ENCODE data around the gene CCL8. TPM values are rescaled to one million over a fixed set of nuclear protein-coding genes. Genes with fewer than 3 reads are reported as not detected.

The CCL8 gene
- 1 to 10 TPM in 4 of 10 donors, under 1 TPM in 6; 0.55 to 1.7 (median 0.79) TPM for polyA plus RNA-seq (ENCODE audit: insufficient read length in 10 of 10)
- long read RNA-seq, donor 1, partial matches to known transcripts, result 0 of 3 reads
- long read RNA-seq, donor 1, other reads (novel, unspliced or antisense), result 0 of 3 reads
- long read RNA-seq, donor 2, result 0 reads
- long read RNA-seq, donor 3, result 0 reads
- long read RNA-seq, donor 4, result 0 reads
- long read RNA-seq, donor 5, partial matches to known transcripts, result 0 of 4 reads
- long read RNA-seq, donor 5, other reads (novel, unspliced or antisense), result 0 of 4 reads
- long read RNA-seq, donor 6, result 0 reads
- long read RNA-seq, donor 7, result 0 reads
- long read RNA-seq, donor 8, result 0 reads
- long read RNA-seq, donor 9, result 0 reads

DNA sequence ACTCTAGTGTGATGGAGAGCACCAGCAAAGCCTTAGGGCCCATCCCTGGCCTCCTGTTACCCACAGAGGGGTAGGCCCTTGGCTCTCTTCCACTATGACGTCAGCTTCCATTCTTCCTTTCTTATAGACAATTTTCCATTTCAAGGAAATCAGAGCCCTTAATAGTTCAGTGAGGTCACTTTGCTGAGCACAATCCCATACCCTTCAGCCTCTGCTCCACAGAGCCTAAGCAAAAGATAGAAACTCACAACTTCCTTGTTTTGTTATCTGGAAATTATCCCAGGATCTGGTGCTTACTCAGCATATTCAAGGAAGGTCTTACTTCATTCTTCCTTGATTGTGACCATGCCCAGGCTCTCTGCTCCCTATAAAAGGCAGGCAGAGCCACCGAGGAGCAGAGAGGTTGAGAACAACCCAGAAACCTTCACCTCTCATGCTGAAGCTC, at the start of gene CCL8:
Gene CCL8, plus strand, starts transcription at position 397 of the 445 bp plus-strand sequence. CDS start 67 bp downstream, outside the sequence.
- DNase-seq, result peak in 2 of 3 donors; percentile 23 to 44

DNA sequence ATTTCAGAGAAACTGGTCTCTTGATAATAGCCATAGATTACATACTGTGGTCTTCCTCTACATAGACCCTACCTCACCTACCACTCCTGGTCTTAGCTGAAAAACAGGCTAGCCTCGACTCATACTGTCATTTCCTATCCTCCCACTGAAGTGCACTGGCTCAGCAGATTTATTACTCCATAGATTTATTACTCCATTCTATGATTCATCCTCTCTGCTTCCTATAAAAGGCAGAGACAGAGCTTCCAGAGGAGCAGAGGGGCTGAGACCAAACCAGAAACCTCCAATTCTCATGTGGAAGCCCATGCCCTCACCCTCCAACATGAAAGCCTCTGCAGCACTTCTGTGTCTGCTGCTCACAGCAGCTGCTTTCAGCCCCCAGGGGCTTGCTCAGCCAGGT, 49.3 kb upstream of the CCL8 start, which contains the start of gene CCL7:
Gene CCL7, plus strand, starts transcription at position 253 of the 400 bp plus-strand sequence. Its CDS starts 70 bp downstream, at position 323.
- no peak for DNase-seq

DNA sequence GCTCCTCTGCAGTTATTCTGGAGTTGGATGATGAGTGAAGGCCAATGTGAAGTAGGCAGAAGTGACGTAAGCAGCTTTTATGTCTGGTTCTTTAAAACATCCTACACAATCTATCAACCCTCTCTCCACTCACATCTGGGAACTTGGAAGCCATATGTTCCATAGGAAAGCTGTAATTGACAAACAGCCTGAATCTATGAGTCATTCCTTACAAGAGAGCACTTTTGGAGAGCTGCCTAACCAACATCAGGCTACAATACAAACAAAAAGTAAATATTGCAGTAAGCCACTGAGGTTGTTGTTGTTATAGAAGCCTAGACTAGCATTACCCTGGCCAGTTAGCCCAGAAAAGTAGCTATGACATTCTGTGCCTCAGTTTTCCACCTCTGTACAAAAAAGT, 43.4 kb upstream of the CCL8 start:
- peak; percentile 75 to 92 (median 90) for DNase-seq

DNA sequence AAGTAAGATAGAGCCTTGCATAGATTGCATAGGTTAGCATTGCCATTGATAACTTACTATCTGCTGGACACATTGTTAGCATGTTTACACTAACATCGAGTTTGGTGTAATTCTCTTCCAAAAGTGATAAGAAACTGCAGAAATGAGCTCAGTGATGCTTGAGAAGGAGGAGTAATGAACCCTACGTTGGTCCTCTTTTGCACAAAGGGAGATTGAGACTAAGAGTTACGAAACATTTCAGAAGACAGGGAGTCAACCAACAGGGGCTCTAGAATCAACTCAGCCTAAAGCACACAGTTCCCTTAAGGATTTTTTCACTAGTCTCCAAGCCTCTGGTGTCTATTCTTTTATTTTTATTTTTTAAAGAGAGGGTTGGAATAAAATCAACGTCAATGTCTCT, 42.4 kb upstream of the CCL8 start:
- no peak for DNase-seq

DNA sequence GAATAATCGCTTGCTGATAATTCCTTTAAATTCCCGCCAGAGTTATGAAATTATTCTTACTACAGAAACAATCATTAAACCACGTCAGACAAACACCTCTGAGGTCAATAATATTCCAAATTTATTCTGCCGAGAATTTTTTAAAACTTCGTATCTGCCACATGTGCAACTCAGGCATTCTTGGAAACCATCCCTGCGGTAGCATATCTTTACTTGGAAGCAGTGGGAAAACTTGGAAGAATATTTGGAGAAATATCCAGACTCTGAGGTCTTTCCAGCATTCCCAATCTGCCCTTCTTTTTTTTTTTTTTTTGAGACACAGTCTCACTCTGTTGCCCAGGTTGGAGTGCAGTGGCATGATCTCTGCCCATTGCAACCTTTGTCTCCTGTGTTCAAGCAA, 35.7 kb upstream of the CCL8 start:
- DNase-seq, result no peak

DNA sequence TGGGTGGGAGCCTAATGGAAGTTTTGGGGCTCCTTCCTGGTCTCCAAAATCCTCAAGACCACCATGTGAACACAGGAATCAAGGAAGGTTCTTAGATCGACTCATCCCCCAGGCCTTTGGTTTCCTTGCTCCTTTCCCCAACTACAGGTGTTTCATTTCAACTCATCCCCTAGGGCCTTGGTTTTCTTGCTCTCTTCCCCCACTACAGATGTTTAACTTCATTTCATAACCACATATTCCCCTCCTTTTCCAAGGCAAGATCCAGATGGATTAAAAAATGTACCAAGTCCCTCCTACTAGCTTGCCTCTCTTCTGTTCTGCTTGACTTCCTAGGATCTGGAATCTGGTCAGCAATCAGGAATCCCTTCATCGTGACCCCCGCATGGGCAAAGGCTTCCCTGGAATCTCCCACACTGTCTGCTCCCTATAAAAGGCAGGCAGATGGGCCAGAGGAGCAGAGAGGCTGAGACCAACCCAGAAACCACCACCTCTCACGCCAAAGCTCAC, 33.9 kb upstream of the CCL8 start, which contains the start of gene CCL11:
Gene CCL11, plus strand, starts transcription at position 457 of the 507 bp plus-strand sequence. CDS start 67 bp downstream, outside the sequence.
- peak in 1 of 3 donors; percentile 58 for DNase-seq

DNA sequence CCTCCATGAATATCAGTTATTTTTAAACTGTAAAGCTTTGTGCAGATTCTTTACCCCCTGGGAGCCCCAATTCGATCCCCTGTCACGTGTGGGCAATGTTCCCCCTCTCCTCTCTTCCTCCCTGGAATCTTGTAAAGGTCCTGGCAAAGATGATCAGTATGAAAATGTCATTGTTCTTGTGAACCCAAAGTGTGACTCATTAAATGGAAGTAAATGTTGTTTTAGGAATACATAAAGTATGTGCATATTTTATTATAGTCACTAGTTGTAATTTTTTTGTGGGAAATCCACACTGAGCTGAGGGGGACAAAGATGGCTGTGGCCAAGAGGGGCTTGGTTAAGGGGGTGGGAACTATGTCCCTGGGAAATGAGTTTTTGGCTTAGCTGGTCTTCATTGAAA, 31.4 kb upstream of the CCL8 start:
- DNase-seq, result no peak

DNA sequence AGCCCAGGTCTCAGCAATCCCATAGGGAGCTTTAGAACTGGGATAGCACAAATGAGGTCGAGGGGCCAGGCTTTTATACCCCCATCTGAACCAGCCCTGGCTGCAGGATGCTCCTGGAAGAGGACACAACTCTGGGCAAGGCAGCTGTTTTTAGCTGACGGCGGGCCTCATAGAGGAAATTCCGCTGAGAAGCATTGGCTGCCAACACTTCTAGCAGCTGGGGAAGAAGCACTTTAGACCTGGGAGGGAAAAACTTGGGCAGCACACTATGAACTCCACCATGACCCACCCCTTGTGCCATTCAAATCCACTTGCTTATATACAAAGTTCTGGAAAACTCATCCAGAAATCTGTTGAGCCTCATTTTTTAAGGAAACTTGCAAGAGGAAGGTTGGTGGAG, 28.6 kb upstream of the CCL8 start:
- peak in 1 of 3 donors; percentile 43 for DNase-seq

DNA sequence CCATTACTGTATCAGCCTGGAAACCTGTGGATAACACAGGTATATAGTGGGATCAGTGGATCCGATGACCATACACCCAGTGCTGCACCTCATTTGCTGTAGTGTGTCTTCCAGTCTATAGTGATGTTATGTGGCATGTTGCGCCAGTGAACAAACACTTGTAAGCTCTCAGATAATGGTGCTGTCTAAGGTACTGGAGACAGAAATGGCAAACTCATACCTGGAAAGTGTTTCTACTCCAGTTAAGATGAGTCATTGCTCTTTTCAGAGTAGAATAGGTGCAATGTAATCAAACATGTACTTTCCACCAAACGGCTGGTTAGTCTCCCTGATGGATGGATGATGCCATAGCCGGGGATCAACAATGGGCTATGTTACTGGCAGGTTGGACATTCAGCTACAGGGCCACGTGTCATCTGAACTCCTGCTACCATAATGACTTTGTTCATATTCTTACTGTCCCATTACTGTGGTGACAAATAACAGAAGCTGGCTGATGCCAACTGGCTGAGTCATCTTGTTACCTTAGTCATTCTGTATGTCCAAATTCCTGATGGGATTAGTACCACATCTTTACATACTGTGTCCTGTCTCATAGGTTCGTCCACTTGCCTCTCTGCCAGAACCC, 27.4 kb upstream of the CCL8 start:
- no peak for DNase-seq

DNA sequence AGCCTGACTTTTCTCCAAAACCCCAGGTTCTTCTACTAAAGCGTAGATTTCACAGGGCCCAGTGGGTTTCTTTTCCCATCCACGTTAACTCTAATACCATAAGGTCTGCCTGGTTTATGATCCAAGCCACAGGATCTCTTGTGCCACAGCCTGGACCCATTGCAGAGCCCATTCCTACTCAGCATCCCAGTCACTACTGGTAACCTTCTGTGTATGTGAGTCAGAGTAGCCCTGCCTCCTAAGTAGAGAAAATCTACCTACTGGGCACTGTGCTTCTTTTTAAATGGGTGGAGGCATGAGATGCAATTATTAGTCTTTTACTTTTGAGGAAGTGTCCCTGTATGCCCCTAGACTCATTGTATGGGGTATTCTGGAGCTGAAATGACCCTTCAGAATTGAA, 20.2 kb upstream of the CCL8 start:
- DNase-seq, result no peak

DNA sequence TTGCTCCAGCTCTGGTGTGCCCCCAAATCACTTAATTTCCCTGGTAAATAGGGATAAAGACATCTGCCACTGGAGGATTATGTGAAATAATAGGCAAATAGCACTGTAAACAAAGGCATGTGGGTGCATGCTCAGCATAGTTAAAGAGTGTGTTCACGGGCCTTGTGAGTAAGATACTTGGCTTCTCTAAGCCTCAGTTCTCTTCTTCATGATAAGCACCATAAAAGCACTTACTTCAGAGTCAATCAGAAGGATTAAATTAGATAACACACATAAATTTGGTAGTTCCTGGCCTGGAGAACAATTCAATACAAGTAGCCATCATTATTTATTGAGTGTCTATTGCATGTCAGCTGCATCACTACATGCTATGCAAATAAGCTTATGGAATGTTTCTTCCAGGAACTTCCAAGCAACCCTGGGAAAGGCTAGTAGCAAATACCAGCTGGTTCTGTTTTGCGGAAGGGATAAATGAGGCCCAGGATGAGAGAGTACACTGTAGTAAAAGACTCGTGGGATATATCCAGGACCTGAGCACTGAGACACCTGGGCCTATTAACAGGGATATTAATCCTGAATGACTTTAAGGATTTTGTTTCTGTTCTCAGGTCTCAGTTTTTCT, 19.2 kb upstream of the CCL8 start:
- DNase-seq, result peak in 1 of 3 donors; percentile 54

DNA sequence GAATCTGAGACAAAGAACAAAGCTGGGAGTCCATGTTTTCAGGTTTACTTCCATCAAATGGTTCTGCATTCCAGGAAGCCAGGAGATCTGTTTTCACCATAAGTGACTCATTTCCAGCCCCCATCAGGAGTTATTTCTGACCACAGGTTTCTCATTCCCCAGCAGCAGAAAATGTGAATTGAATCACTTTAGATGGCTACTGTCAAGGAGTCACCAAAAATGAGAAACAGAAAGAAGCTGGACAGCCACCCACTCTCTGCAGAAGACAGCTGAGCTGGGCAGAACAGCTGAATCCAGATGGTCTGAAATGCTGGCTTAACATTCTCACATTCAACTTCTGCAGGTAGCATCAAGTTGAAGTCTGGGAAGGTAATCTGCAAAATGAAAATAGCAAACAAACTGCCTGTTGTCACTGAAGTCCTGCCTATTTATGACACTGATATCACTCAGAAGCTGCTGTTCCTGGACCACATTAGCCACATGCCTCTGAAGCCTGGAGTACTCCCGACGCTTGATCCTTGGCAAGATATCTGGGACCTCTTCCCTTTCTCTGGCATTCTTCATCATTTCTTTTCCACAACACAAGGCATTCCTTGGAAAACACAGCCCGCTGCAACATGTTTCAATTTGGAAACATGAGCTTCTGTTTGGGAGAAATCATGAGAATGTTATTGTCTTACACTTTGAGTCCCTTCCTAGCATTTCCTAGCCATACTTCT, 18.4 kb upstream of the CCL8 start:
- DNase-seq, result peak in 2 of 3 donors; percentile 61 to 62

DNA sequence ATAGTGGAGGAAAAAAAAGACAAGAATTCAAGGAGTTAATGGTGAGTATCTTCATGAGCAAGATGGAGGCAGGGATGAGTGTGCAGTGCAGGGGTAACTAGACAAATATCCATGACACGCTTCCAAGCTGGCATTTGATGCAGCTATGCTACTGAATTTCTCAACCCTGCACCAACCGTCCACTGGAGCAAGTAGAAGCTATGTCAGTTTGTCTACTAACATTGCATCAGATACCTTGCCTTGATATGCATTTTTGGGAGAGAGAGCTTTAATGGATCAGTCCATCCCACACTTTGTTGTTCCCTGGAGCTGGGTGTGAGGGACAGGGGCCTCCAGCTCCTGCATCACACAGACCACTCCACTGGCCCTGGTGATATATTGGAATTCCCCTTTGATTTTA, 17.2 kb upstream of the CCL8 start:
- no peak for DNase-seq

DNA sequence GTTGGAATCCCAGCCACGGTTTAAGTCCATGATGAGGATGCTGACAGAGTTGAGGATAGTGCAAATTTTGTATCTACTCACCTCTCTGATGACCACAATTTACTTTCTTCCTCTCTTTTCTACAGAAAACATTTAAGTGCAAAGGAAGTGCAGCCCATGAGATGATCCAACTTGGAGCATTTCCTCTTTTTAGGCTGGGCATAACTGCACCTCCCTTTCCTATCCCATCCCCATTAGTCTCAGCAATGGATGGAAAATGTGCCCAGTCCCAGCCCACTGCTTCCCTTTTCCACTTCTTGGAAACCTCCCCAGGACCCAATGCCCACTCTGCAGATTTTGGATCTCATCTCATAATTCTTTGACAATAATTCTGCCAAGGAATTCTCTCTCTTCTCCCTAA, 16.6 kb upstream of the CCL8 start:
- no peak for DNase-seq

DNA sequence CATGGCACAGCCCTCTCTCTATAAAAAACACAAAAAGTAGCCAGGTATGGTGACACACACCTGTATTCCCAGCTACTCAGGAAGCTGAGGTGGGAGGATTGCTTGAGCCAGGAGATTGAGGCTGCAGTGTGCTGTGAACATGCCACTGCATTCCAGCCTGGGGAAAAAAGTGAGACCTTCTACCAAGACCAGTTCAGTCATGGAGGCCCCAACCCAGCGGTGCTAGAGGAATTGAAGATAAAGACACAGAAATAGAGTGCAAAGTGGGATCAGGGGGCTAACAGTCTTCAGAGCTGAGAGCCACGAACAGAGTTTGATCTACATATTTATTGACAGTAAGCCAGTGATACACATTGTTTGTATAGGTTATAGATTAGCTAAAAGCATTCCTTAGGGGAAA, 15.6 kb upstream of the CCL8 start:
- DNase-seq, result no peak

DNA sequence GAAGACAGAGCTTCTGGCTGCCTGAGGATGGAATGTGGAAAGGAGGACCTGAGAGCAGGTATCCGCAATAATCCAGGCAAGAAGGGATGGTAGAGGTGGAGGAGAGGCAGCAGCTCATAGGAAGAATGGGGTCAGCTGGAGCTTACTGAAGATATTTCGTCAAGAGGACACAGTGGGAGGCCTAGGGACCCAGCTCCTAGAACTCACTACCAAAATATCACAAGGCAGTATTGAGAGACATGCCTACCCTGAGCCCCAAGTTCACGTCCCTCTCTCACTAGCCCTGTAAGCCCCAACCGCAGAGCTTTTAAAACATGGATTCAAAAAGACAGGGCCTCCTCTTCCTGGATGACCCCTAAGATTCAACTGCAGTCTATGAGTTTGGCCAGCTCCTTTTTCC, 14.2 kb upstream of the CCL8 start:
- no peak for DNase-seq

DNA sequence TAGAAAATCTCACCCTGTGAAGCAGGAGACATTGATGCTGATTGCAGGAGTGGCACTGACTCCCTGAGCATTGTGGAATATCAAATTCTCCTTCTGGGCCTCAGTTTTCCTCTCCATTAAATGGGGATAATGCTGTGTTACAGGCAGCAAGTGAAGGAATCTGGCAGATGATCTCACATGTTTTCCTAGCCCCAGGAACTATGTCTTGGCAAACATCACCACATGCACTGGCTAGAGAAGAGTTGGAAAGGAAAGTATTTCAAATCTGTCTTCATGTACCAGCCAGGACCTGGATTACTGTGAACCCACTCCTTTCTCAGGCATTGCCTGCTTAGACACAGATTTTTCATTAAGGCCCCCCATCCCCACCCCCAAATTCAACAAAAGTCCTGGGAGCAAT, 13.6 kb upstream of the CCL8 start:
- no peak for DNase-seq

DNA sequence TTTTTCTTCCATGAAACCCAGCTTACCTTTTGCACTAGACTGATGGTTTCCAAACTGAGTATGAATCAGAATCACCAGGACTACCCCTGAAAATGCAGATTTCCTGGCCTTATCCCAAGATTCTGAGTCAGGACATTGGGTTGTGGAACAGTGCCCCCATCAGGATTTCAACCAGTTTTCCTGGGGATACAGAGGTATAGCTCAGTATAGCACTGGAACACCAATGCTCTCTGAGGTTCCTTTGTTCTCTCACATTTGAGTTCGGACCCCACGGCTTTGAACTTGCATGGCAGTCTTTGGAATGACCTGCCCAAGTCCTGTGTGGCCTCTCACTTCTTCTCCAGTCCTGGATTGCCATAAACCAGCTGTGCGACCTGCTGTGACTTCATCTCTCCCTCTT, 12.8 kb upstream of the CCL8 start:
- peak in 2 of 3 donors; percentile 53 to 67 for DNase-seq

DNA sequence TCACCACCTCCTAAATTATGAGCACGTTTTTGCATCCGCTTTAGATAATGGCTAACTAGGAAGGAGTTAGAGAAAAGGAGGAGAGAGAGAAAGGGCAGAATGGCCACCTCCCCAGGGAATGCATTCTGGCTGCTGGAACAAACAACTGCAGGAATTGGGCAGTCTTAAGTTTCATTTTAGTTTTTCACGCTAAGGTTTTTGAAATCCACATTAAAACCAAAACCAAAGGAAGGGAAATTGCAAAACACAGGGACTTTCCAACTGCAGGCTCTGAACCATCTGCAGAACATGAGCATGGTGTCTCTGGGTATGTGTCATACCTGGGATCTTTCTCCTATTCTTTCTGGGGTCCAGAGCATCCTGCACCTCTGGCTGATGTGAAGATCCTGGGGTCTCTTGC, 12.1 kb upstream of the CCL8 start:
- DNase-seq, result peak in 1 of 3 donors; percentile 36

DNA sequence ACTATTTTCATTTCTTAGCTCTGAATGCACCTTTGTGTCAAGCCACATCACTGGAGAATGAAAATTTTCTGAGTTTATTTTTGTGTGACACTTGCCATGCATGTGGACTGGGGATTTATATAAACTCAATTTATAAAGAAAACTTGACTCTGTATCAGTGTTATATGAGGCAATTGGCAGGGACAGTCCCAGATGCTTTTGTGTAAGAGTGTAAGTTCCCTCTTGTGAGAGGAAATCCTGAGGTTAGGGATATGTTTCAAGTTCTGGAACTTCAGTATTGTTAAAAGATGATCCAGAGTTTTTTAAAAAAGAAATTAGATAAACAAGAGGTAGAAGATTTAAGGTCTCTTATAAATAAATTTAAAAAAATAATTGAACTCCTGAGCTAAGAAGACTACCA, 10.9 kb upstream of the CCL8 start:
- no peak for DNase-seq

DNA sequence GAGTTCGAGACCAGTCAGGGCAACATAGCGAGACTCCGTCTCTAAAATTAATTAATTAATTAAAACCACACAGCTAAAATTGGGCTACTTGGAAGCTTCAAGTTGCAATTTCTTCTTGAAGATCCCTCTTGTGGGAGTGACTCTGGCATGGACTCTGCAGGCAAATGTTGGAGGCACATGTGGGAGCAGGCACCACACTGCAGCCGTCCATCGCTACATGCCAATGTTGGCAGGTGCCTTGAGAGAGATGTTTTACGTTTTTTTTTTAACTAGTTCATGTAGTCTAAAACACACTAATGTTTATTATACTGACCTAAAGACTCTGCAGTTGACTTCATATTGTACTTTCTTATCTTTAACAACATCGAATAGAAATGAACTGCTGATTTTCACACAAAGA, 7.9 kb upstream of the CCL8 start:
- DNase-seq, result no peak

DNA sequence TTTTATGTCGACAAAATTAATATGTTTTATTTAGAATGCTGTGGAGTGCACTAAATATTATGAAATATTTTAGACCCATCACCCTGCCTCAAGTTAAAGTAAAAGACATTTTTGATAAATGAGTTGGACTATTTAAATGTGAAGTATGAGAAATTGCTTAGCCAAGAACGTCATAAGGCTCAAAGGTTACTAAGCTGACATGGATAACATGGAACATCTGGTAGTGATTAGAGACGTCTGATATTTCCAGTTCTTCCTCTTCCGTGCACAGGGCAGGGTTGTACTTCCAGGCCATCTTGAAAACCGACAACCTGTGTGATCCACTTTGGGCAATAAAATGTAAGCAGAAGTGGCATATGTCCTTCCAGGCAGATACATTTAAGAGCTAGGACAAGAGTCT, 7.2 kb upstream of the CCL8 start:
- peak in 1 of 3 donors; percentile 41 for DNase-seq

Data from muscle of back (tissue), 13 donors.